ENCODE measurements around the gene MT1M.

MT1M gene

GRCh38 chr16:56608876-56609462 is 23.5 kb upstream of the MT1M start:
- no peak for FAIRE-seq
- no peak for TF ChIP-seq CTCF (IDR thresholded peaks at IDR 0.05; ENCODE audit: insufficient read depth, missing control alignments)
- DNase-seq (ENCODE audit: insufficient read length, low spot score): no peak

- no peak for FAIRE-seq
- DNase-seq (ENCODE audit: insufficient read length, low spot score): no peak
- no peak for TF ChIP-seq CTCF (IDR thresholded peaks at IDR 0.05; ENCODE audit: insufficient read depth, missing control alignments)
Observed at GRCh38 chr16:56609463-56609921, 23.0 kb upstream of the MT1M start.

GRCh38 chr16:56610017-56610608 is 22.3 kb upstream of the MT1M start:
- no peak for DNase-seq (ENCODE audit: insufficient read length, low spot score)
- no peak for TF ChIP-seq CTCF (IDR thresholded peaks at IDR 0.05; ENCODE audit: insufficient read depth, missing control alignments)
- no peak for FAIRE-seq

GRCh38 chr16:56610609-56611111 is 21.8 kb upstream of the MT1M start:
- DNase-seq (ENCODE audit: insufficient read length, low spot score) (no peak), FAIRE-seq (no peak)
- no peak for TF ChIP-seq CTCF (IDR thresholded peaks at IDR 0.05; ENCODE audit: insufficient read depth, missing control alignments)

- no peak for DNase-seq (ENCODE audit: insufficient read length, low spot score)
- FAIRE-seq: no peak
- TF ChIP-seq CTCF (IDR thresholded peaks at IDR 0.05; ENCODE audit: insufficient read depth, missing control alignments): no peak
Observed at GRCh38 chr16:56611281-56611833, 21.1 kb upstream of the MT1M start.

- TF ChIP-seq CTCF (IDR thresholded peaks at IDR 0.05; ENCODE audit: insufficient read depth, missing control alignments): no peak
- FAIRE-seq: no peak
- no peak for DNase-seq (ENCODE audit: insufficient read length, low spot score)
Observed at GRCh38 chr16:56613706-56614105, 18.8 kb upstream of the MT1M start.

GRCh38 chr16:56614549-56614991 is 17.9 kb upstream of the MT1M start:
- no peak for FAIRE-seq
- TF ChIP-seq CTCF (IDR thresholded peaks at IDR 0.05; ENCODE audit: insufficient read depth, missing control alignments): no peak

More at GRCh38 chr16:56614549-56614991, 17.9 kb upstream of the MT1M start:
- DNase-seq (ENCODE audit: insufficient read length, low spot score): no peak

Data from D721Med (cell line).